ENCODE results near the gene GPAT3. TPM values are rescaled to one million over a fixed set of nuclear protein-coding genes. Genes with fewer than 3 reads are reported as not detected.

Gene GPAT3
- total RNA-seq, 1 experiment from 2014 or later: 15.1 TPM

DNA sequence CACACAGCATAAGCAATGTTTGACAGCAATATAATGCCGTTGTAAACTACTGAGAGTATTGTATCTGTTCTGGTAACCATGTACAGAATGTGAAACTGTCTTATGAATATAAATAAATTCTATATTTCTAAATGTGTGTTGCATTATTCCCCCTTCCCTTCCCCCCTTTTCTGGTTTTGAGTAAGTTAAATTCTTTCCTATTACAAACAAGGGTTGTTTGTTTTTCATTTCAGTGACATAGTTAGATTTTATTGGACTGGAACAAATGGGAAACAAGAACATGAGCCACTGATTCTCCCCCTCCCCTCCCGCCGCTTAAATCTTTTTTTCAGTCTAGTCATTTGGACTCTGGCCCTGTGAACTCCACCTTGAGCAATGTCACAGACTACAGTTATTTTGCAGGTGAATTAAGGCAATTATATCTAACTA is 69.8 kb downstream of the GPAT3 start:
- no peaks in the 10 kb centered on the region for H3K36me3 ChIP-seq (ENCODE audit: control insufficient read depth, insufficient read depth, low read length)
- ChIA-PET POLR2A (no interaction called here), CTCF (no interaction called here)
- H3K4me1 ChIP-seq (ENCODE audit: control insufficient read depth, insufficient read depth, low read length): no peaks in the 10 kb centered on the region
- ATAC-seq: no peak
- no peaks in the 10 kb centered on the region for H3K27me3 ChIP-seq (ENCODE audit: control insufficient read depth, insufficient read depth, low read length)
- H3K4me3 ChIP-seq (ENCODE audit: low read depth in 2 of 2, low read length in 2 of 2): no peak overlapping the region
- in situ Hi-C loops (cut with HindIII; ENCODE audit: low pct_unique_long_range_greater_than_20kb, low sequenced_read_pairs): no loop called here
- BruUV-seq (replicated peaks): no TSS peak
- TF ChIP-seq, protein P1, sequence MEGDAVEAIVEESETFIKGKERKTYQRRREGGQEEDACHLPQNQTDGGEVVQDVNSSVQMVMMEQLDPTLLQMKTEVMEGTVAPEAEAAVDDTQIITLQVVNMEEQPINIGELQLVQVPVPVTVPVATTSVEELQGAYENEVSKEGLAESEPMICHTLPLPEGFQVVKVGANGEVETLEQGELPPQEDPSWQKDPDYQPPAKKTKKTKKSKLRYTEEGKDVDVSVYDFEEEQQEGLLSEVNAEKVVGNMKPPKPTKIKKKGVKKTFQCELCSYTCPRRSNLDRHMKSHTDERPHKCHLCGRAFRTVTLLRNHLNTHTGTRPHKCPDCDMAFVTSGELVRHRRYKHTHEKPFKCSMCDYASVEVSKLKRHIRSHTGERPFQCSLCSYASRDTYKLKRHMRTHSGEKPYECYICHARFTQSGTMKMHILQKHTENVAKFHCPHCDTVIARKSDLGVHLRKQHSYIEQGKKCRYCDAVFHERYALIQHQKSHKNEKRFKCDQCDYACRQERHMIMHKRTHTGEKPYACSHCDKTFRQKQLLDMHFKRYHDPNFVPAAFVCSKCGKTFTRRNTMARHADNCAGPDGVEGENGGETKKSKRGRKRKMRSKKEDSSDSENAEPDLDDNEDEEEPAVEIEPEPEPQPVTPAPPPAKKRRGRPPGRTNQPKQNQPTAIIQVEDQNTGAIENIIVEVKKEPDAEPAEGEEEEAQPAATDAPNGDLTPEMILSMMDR (IDR thresholded peaks at IDR 0.05): no peak
- TF ChIP-seq POLR2AphosphoS5 (IDR thresholded peaks at IDR 0.05; ENCODE audit: low read depth, low read length): no peak
- TF ChIP-seq SIN3A (IDR thresholded peaks at IDR 0.05; ENCODE audit: borderline replicate concordance, insufficient read depth, low read depth, low read length): no peak
- H3K27ac ChIP-seq (ENCODE audit: low read length): no peak overlapping the region
- H3K9me3 ChIP-seq (ENCODE audit: control insufficient read depth, insufficient read depth, low read depth, low read length): no peaks in the 10 kb centered on the region
- intact Hi-C loops (cut with micrococcal nuclease; ENCODE audit: unreplicated experiment): no loop called here
- no peak for DNase-seq (ENCODE audit: low read depth, low spot score)

DNA sequence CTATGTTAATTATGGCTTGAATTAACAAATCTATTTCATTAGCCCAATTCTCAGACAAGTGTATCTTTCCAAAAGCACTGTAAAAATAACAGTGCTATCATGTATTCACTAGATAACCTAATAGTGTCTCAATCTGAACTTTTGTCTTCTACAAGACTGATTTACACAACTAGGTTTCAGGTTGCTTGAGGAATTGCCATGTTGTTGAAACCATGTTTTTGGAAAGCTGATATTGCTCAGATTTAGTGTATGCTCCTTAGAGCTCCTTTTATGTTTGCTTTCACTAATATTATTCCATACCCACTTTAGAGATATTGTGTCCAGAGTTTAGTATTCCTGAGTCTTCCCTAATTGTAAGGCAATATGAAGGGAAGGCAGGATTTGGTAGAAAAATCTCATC is 70.6 kb downstream of the GPAT3 start:
- DNase-seq (ENCODE audit: low read depth, low spot score): no peak
- CTCF ChIA-PET: no interaction called here
- TF ChIP-seq, protein P1 (IDR thresholded peaks at IDR 0.05): no peak
- TF ChIP-seq TCF7L2 (IDR thresholded peaks at IDR 0.05; ENCODE audit: low read depth, low read length): no peak
- TF ChIP-seq POLR2AphosphoS5 (IDR thresholded peaks at IDR 0.05; ENCODE audit: low read depth, low read length): no peak
- TF ChIP-seq SIN3A (IDR thresholded peaks at IDR 0.05; ENCODE audit: borderline replicate concordance, insufficient read depth, low read depth, low read length): no peak
- TF ChIP-seq, protein P2, sequence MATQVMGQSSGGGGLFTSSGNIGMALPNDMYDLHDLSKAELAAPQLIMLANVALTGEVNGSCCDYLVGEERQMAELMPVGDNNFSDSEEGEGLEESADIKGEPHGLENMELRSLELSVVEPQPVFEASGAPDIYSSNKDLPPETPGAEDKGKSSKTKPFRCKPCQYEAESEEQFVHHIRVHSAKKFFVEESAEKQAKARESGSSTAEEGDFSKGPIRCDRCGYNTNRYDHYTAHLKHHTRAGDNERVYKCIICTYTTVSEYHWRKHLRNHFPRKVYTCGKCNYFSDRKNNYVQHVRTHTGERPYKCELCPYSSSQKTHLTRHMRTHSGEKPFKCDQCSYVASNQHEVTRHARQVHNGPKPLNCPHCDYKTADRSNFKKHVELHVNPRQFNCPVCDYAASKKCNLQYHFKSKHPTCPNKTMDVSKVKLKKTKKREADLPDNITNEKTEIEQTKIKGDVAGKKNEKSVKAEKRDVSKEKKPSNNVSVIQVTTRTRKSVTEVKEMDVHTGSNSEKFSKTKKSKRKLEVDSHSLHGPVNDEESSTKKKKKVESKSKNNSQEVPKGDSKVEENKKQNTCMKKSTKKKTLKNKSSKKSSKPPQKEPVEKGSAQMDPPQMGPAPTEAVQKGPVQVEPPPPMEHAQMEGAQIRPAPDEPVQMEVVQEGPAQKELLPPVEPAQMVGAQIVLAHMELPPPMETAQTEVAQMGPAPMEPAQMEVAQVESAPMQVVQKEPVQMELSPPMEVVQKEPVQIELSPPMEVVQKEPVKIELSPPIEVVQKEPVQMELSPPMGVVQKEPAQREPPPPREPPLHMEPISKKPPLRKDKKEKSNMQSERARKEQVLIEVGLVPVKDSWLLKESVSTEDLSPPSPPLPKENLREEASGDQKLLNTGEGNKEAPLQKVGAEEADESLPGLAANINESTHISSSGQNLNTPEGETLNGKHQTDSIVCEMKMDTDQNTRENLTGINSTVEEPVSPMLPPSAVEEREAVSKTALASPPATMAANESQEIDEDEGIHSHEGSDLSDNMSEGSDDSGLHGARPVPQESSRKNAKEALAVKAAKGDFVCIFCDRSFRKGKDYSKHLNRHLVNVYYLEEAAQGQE (IDR thresholded peaks at IDR 0.05; ENCODE audit: insufficient read depth in 1 of 2, low read depth in 2 of 2, low read length in 1 of 2): no peak

More for the DNA sequence above, 70.6 kb downstream of the GPAT3 start:
- no peak for ATAC-seq
- in situ Hi-C loops (cut with HindIII; ENCODE audit: low pct_unique_long_range_greater_than_20kb, low sequenced_read_pairs): no loop called here
- POLR2A ChIA-PET: no interaction called here
- H3K4me1 ChIP-seq (ENCODE audit: control insufficient read depth, insufficient read depth, low read length): no peaks in the 10 kb centered on the region
- no peak overlapping the region for H3K4me3 ChIP-seq (ENCODE audit: low read depth in 2 of 2, low read length in 2 of 2)
- no peaks in the 10 kb centered on the region for H3K36me3 ChIP-seq (ENCODE audit: control insufficient read depth, insufficient read depth, low read length)
- intact Hi-C loops (cut with micrococcal nuclease; ENCODE audit: unreplicated experiment): no loop called here
- no peaks in the 10 kb centered on the region for H3K9me3 ChIP-seq (ENCODE audit: control insufficient read depth, insufficient read depth, low read depth, low read length)
- no peaks in the 10 kb centered on the region for H3K27me3 ChIP-seq (ENCODE audit: control insufficient read depth, insufficient read depth, low read length)
- no peak overlapping the region for H3K27ac ChIP-seq (ENCODE audit: low read length)
- no TSS peak for BruUV-seq (replicated peaks)

Measured in Panc1 (cell line).